ENCODE measurements around the gene CASP9.
"Not testable (repeated sequence)": the region's sequence is repeated elsewhere in the genome, so short reads cannot be mapped to it uniquely, and the experiment has no call there.

- not testable (repeated sequence) for TF ChIP-seq CTCF (conservative IDR thresholded peaks at IDR 0.05 in 1 of 2, IDR thresholded peaks at IDR 0.05 in 1 of 2; ENCODE audit: low read depth in 1 of 2, low read length in 2 of 2); EZH2 (IDR thresholded peaks at IDR 0.05; ENCODE audit: low read length, missing control alignments)
These were observed 9.5 kb downstream of the CASP9 start for GRCh38 chr1:15514557-15514956.
